NCI-H2196 (cell line): Measurements from ENCODE around the gene MAST4.
A peak's percentile ranks its signal among the peaks of the same experiment; 100 is the strongest.

Experiments
- DNase-seq: peaks from one replicate; lab custom pipeline; 2025; ENCODE audit not compliant: unreplicated experiment; lab: John Stamatoyannopoulos, UW

The MAST4 gene

DNA sequence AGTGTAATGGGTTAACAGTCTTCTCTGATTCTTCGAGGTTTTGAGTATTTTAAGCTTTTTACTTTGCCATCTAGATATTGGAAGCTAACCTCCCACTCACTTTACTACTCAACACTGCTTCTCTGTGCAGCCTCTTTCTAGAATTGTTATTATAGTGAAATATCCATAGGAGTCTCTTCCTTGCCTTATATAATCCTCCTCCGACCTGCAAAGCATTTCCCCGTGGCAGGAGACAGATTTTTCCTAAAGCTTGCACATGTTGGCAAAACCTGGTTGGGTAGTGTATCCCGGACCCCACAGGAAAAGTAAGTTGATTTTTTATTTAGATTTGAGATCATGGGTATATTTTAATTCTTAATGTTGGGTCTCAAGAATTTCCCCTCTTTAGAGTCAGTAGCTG, 351.3 kb downstream of the MAST4 start:
- DNase-seq = no peak

GRCh38 chr5:66949066-66949465, 352.9 kb downstream of the MAST4 start:
- DNase-seq = no peak

GRCh38 chr5:66952153-66952552, 356.0 kb downstream of the MAST4 start:
- no peak for DNase-seq

DNA sequence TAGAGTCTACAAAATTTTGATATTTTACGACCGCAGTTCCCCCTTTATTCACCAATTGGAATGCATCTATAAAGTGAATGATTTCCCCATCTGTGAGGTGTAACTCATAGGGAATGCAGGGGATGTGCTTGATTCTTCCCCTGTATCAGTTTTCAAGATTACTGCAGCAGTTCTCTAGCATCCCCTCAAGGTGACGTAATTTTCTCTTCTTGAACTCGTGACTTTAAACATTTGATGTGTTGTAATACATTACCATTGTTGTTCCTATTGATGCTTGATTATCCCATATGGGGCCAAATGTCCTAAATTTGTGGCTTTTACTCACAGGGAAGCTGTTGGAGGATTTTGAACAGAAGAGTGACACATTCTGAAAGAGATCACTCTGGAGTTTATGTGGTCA, 360.2 kb downstream of the MAST4 start:
- no peak for DNase-seq

DNA sequence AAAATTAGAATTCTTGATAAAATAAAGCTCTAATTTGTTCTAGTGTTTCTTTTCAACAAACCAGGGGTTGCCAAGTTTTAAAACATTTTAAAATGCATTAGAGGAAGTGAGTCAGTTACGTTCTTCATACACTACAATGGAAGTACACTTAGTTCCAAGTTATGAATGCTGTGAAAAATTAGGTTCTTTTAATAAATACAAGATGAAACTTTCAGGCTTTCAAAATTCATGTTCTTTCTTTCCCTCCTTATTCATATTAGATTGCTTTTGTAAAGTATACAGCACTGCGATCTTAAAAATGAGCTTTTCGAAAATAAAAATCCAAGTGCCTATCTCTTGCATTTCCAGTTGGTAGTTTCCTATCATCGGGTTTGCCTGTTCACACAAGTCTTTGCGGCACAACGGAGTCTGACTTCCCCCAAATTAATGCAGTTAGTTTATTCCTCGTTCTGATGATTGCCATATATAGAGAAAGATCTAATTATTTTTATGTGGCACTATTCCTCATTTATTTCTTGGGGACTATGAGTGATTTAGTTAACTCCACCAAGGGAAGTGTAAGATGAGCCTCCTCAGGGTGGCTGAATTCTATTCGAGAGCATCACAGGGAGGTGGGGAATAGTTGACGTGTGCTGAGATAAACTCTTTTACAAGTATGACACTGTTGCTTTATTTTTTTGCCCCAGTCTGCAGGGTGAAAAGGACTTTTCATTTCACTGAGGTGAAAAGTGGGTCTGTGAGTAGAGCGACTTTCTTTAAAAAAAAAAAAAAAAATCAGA, 362.2 kb downstream of the MAST4 start:
- no peak for DNase-seq

- DNase-seq = no peak
Measured at GRCh38 chr5:66958980-66959641, 362.9 kb downstream of the MAST4 start.

DNA sequence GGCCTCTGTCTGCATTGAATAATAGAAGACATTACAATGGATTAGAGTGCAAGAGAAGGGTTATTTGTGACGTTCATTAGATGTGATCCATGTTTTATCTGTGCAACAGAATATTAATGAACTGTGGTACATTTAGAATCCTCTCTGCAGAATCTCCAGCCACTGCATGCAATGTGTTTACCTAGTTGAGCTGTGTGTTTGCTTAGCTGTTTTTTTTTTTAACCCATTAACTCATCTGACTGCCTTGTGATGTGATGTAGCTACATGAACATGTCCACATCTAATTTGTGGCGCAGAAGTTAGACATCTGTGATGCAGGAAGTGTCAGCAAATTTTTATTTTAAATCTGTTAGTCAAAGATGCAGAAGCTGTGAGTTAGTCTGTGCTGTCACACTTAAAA, 363.5 kb downstream of the MAST4 start:
- DNase-seq = no peak

DNA sequence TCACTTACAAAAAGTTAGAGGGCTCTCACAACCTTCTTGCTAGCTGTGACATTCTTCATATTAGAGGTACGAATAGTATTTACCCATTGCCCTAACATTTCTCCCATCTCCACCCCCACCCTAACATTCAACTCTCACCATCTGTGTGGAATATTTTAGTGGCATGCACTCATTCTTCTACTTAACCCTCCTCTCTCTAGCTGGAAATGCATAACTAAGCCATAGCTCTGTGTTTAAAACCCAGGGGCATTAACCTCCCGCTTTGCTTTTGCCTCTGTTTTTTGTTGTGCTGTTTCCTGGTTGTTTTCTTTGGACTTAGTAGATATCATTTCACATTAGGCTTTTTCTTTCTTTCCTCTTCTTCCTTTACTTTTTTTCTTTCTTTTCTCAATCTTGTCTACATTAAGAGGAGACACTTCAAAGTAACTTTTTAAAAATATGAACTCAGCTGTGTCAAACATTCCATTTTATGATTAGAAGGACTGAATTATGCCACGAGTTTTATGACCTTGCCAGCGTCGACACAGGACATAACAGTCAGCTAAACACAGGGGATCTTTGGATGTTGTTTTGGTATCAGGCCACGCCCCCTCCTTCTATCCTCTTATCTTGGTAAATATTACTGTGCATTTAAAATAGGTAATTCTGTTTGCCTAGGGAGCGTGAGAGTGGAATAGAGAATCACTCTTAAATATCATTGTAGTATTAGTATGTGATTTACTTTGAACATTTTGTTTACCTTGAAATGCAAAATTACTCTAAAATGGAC, 364.4 kb downstream of the MAST4 start:
- no peak for DNase-seq

DNA sequence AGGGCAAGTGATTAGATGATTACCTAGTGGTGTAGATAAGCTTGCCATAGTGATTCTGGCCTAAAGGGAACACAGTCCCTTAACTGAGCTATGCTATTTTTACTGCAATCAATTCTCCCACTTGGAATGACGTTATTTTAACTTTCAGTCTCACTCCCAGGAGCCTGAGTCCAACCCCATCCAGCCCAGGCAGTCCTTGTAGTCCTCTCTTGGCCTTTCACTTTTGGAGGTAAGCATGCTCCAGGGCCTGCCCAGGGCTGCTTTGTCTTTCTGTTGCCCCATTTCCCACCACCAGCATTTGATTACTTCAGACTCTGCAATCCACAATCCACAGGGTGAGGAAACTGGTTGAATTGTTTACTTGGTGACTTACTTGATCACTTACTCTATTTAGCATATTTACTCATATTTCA, 367.4 kb downstream of the MAST4 start:
- no peak for DNase-seq

GRCh38 chr5:66966439-66966838, 370.2 kb downstream of the MAST4 start:
- DNase-seq = no peak

- no peak for DNase-seq
Measured at GRCh38 chr5:66967102-66967501, 370.9 kb downstream of the MAST4 start.

- DNase-seq = no peak
Measured at GRCh38 chr5:66967826-66968262, 371.7 kb downstream of the MAST4 start.

DNA sequence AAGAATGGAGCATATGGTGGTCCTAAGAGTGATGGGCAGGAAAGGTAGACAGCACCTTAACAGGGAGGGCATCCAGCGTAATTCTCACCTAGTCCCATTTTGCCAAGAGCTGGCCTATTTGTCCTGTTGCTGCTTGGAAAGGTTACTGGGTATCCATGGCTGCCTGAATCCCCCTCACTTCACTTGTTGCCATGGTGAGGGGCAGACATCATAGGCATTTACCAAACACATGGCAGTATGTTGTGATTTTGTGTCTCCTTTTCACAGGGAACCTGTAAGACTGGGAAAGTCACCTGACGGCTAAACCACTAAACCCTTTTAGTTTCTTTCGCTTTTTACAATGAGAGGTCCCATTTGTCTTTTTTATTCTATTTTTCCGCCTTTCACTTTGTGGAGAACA, 373.3 kb downstream of the MAST4 start:
- DNase-seq = no peak

- no peak for DNase-seq
Measured at GRCh38 chr5:66969963-66970362, 373.8 kb downstream of the MAST4 start.

GRCh38 chr5:66972004-66972403, 375.8 kb downstream of the MAST4 start:
- DNase-seq = no peak

DNA sequence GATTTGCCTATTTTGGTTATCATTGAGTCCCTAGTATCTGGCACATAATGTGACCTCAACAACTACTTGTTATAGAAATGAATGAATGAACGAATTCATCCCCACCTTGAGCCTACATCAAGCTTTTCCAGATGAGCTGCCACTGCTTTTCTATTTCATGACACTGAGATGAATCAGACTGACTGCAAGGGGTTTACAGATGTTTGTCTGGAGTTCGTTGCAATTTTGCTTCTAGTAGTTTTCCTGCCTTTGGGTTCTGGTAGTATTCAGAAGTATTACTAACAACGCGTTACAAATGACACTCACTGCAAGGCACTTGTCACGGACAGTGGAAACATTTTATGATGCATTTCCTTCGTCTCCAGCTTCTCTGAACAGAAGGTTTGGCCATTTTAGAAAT, 378.1 kb downstream of the MAST4 start:
- no peak for DNase-seq

GRCh38 chr5:66976108-66976507, 379.9 kb downstream of the MAST4 start:
- no peak for DNase-seq

DNA sequence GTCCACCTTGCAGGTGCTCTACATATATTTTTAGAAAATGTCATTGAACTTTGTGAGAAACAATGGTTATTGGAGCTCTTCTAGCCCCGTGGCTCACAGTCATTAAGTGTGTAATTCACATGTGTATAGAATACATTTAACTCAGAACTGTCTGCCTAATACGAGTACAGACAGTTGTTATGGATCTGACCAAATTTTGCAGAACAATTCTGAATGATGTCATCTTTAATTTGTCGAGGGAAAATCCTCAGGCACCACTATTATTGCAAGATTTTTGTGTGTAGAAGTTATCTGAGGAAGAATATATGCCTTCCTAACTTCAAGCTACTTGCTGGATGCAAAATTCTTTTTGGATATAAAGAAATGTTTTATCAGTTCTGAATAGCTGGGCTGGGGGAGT, 383.5 kb downstream of the MAST4 start:
- DNase-seq = no peak

GRCh38 chr5:66981266-66982055, 385.3 kb downstream of the MAST4 start:
- DNase-seq = peak; percentile 2

DNA sequence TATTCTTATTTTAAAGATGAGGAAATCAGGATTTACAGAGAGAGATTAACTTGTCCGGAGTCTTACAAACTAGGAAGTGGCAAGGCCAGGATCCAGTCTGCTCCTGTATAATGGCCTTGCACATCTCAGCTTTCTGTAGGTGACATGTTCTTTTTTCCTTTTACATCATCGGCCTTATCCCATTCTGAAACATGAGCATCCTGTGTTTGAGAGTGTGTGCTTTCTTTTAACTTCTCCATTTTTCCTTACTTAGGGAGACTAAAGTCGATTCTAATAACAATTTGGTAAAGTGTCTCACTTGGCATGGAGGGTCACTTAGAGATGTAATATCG, 385.8 kb downstream of the MAST4 start:
- DNase-seq = no peak

DNA sequence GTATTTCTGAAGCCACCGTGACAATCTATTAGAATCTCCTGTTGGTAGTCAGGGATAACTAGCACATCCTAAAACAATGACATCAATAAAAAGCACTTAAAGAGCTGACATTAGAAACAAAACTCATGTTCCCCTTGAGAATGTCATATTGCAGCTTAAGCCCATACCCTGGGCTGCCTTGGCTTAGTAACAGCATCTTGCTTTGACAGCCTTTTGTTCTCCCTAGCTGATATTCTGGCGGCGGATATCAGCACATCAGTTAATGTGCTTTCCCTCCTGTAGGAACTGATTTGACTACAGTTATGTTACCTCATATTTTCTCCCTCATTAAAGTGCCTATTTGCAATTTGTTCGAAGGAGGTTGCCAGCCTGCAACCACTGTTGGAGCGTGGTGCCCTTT, 386.3 kb downstream of the MAST4 start:
- DNase-seq = no peak
